MCF 10A (cell line): Measurements from ENCODE around the gene AIDA. TPM values are rescaled to one million over a fixed set of nuclear protein-coding genes. Genes with fewer than 3 reads are reported as not detected.

Experiments
- BruUV-seq: library from RNA; stranded (reverse); fragments of 400-500 nt; replicated peaks from 2 replicates; lab custom pipeline; 2021; lab: Mats Ljungman, UMichigan
- CTCF ChIA-PET: fragments of 300-600 bp; sonication (Branson Sonifier 250); formaldehyde crosslinking; extraction: SDS; loops from one replicate; lab custom pipeline; 2021; ENCODE audit warnings: antibody characterized with exemption, inconsistent platforms; lab: Yijun Ruan, JAX
- POLR2A ChIA-PET: fragments of 300-600, 350-650 bp; sonication (Branson Sonifier 250); formaldehyde crosslinking; extraction: SDS; loops from one replicate; lab custom pipeline; 2020; ENCODE audit warnings: antibody characterized with exemption, inconsistent platforms; lab: Yijun Ruan, JAX
- DNase-seq: peaks from one replicate; pipeline ENCODE4 v3.0.0-alpha.2; 2018; ENCODE audit not compliant: unreplicated experiment
- H3K27ac Mint-ChIP-seq: one replicate; pipeline ENCODE4 v1.8.0; 2022; ENCODE audit warnings: mild to moderate bottlenecking, low read depth, mixed read lengths; ENCODE audit not compliant: unreplicated experiment
- H3K27me3 Mint-ChIP-seq: one replicate; pipeline ENCODE4 v1.8.0; 2022; ENCODE audit warnings: mixed read lengths; ENCODE audit not compliant: insufficient read depth, unreplicated experiment
- H3K36me3 Mint-ChIP-seq: one replicate; pipeline ENCODE4 v1.8.0; 2022; ENCODE audit warnings: mild to moderate bottlenecking, moderate library complexity, mixed read lengths; ENCODE audit not compliant: insufficient read depth, unreplicated experiment
- H3K4me1 Mint-ChIP-seq: one replicate; pipeline ENCODE4 v1.8.0; 2022; ENCODE audit warnings: mixed read lengths; ENCODE audit not compliant: insufficient read depth, unreplicated experiment
- H3K4me3 Mint-ChIP-seq: one replicate; pipeline ENCODE4 v1.8.0; 2022; ENCODE audit warnings: mild to moderate bottlenecking, moderate library complexity, mixed read lengths; ENCODE audit not compliant: unreplicated experiment
- H3K9me3 Mint-ChIP-seq: one replicate; pipeline ENCODE4 v1.8.0; 2022; ENCODE audit warnings: mixed read lengths; ENCODE audit not compliant: unreplicated experiment
- intact Hi-C: fragments of 100-400 bp; cut with micrococcal nuclease; formaldehyde crosslinking; loops from 2 replicates; pipeline ENCODE4 v1.14.1; 2022
- total RNA-seq: library from RNA; stranded (reverse); gene quantifications from 2 replicates; pipeline ENCODE4 v1.2.3, GENCODE V29; 2022
- TF ChIP-seq, protein P1 (sequence below): fragments of 200-600 bp; IDR thresholded peaks from one replicate; pipeline ENCODE4 v1.8.0; 2022; ENCODE audit warnings: antibody characterized with exemption, mild to moderate bottlenecking; ENCODE audit not compliant: unreplicated experiment

Gene AIDA
- total RNA-seq, 1 experiment from 2014 or later = 133 TPM

DNA sequence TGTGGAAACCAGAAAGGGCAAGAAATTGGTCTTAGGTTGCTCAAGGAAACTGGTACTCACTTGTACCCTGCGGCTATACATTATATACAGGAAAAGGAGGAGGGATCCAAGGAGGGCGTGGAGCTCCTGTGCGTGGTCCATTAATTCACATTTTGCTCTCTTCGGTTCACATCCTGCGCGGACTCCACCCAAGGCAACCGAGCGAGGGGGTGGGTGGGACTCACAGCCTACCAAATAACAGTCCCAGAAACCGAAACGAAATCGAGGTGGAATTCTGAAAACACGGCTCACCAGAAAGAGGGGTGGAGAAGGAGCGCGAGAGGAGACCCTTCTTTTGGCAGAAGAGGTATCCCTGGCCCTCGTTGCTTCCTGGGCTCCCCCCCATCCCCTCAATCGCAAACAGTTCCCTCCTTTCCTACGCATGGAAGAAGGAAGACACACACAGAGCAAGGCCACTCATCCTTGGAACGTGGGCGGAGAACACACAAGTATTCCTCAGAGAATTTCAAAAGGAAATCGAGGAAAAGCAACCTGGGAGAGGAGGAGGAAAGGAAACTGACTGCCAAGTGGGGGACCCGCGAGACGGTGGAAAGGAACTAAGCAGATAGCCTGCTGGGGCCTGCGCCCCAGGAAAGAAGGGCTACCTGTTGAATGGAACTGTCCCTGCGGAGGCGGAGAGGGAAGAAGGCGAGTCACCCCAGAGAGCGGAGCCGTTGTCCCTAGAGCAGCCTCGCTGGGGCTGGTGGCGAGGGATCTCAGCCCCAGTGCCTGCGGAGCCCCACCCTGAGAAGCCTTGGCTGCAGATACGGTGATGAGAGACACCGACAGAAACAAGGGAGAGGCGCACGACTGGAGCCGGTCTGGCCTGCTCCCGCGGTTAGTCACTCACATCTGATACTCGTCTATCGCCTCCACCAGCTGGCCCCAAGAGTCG, 705 bp downstream of the AIDA start:
- TSS peak; percentile 44 for BruUV-seq
- peaks cover 30% of the 10 kb centered on the region for H3K4me1 Mint-ChIP-seq
- intact Hi-C loops = loop anchor here (1.0 kb wide), 2 partner anchors 67 to 246 kb away; no protein-coding TSS in a partner anchor
- peak overlapping the region; percentile 97 for H3K27ac Mint-ChIP-seq
- H3K4me3 Mint-ChIP-seq = peak overlapping the region; percentile 86
- peaks cover 42% of the 10 kb centered on the region for H3K36me3 Mint-ChIP-seq
- TF ChIP-seq, protein P1, sequence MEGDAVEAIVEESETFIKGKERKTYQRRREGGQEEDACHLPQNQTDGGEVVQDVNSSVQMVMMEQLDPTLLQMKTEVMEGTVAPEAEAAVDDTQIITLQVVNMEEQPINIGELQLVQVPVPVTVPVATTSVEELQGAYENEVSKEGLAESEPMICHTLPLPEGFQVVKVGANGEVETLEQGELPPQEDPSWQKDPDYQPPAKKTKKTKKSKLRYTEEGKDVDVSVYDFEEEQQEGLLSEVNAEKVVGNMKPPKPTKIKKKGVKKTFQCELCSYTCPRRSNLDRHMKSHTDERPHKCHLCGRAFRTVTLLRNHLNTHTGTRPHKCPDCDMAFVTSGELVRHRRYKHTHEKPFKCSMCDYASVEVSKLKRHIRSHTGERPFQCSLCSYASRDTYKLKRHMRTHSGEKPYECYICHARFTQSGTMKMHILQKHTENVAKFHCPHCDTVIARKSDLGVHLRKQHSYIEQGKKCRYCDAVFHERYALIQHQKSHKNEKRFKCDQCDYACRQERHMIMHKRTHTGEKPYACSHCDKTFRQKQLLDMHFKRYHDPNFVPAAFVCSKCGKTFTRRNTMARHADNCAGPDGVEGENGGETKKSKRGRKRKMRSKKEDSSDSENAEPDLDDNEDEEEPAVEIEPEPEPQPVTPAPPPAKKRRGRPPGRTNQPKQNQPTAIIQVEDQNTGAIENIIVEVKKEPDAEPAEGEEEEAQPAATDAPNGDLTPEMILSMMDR = no peak
- no peaks in the 10 kb centered on the region for H3K9me3 Mint-ChIP-seq
- H3K27me3 Mint-ChIP-seq = no peaks in the 10 kb centered on the region
- ChIA-PET POLR2A (interaction anchor here (0.7 to 4.6 kb wide), 56 partner anchors 9 to 1723 kb away, joined by 3 to 70 read pairs (median 4); partner anchors contain the start of genes CAPN2, FAM177B, MIA3 and NVL), CTCF (interaction anchor here (0.6 to 1.9 kb wide), 8 partner anchors 11 to 422 kb away, joined by 3 to 5 read pairs (median 4); partner anchors contain the start of gene FAM177B)
- DNase-seq = peak; percentile 91

DNA sequence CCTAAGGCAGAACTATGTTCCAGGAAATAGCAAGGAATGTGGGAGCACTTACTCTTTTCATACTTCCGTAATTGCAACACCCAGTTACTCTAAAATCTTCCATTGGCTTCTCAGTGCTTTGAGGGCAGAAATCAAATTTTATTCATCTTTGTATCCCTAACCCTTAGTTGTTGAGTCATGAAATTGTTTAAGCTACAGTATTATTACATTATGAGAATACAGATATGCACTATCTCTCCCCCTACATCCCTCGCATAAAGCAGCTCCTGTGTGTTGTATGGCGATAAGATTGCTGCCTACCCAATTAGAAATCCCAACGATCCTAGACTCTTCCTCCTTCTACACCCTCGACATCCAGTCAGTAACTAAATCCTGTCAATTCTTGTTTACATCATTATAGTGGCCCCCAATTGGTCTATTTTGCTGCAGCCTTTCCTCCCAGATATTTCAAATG, 2.6 kb downstream of the AIDA start:
- intact Hi-C loops = no loop called here
- Mint-ChIP-seq H3K9me3 (no peaks in the 10 kb centered on the region), H3K36me3 (peaks cover 24% of the 10 kb centered on the region), H3K27me3 (no peaks in the 10 kb centered on the region), H3K4me1 (peaks cover 33% of the 10 kb centered on the region), H3K27ac (peak overlapping the region; percentile 97), H3K4me3 (peak overlapping the region; percentile 86)
- ChIA-PET POLR2A (interaction anchor here (0.6 to 4.6 kb wide), 6 partner anchors 8 to 245 kb away, joined by 3 to 40 read pairs (median 29); partner anchors contain the start of gene TAF1A), CTCF (interaction anchor here (0.7 to 1.9 kb wide), 7 partner anchors 10 to 541 kb away, joined by 3 to 5 read pairs (median 3); no protein-coding TSS in a partner anchor)
- TF ChIP-seq, protein P1 = no peak
- no TSS peak for BruUV-seq
- DNase-seq = no peak

DNA sequence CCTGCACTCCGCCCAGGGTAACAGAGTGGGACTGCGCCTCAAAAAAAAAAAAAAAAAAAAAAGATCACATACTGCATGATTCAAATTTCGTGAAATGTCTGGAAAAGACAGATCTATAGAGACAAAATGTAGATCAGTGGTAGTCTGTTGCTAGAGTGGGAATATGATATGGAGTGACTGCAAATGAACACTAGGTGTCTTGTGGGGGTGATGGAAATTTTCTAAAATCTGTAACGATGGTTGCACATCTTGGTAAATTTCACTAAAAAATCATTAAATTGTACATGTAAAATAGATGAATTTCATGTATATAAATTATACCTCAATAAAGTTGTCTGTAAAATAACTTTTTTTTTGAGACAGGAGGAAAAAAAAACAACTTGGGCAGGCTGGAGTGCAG, 5.5 kb downstream of the AIDA start:
- ChIA-PET CTCF (no interaction called here), POLR2A (interaction anchor here (1.1 kb wide), 1 partner anchor 9 kb away, joined by 5 read pairs; no protein-coding TSS in a partner anchor)
- H3K4me3 Mint-ChIP-seq = no peak overlapping the region
- TF ChIP-seq, protein P1 = peak; percentile 14
- peaks cover 12% of the 10 kb centered on the region for H3K36me3 Mint-ChIP-seq
- DNase-seq = no peak
- no TSS peak for BruUV-seq
- no peaks in the 10 kb centered on the region for H3K27me3 Mint-ChIP-seq
- H3K27ac Mint-ChIP-seq = no peak overlapping the region
- H3K9me3 Mint-ChIP-seq = no peaks in the 10 kb centered on the region
- intact Hi-C loops = no loop called here
- peaks cover 25% of the 10 kb centered on the region for H3K4me1 Mint-ChIP-seq

DNA sequence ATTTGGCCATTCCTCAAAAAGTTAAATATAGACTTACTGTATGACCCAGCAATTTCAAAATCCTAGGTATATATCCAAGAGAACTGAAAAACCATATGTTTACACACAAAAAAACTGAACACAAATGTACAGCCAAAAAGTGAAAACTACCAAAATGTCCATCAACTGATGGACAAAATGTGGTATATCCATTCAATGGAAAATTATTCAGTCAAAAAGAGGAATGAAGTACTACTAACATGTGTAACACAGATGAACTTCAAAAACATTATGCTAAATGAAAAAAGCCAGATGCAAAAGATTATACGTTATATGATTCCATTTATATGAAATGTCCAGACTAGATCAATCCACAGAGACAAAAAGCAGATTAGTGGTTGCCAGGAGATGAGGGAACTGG, 8.0 kb downstream of the AIDA start:
- peaks cover 36% of the 10 kb centered on the region for H3K36me3 Mint-ChIP-seq

More for the DNA sequence above, 8.0 kb downstream of the AIDA start:
- Mint-ChIP-seq H3K4me1 (peaks cover 7% of the 10 kb centered on the region), H3K27me3 (no peaks in the 10 kb centered on the region), H3K9me3 (no peaks in the 10 kb centered on the region), H3K27ac (no peak overlapping the region), H3K4me3 (no peak overlapping the region)
- ChIA-PET CTCF (interaction anchor here (0.6 kb wide), 1 partner anchor 24 kb away, joined by 3 read pairs; no protein-coding TSS in a partner anchor), POLR2A (interaction anchor here (0.9 to 4.5 kb wide), 3 partner anchors 9 to 59 kb away, joined by 3 to 40 read pairs (median 4); partner anchors contain the start of genes AIDA and BROX)
- no TSS peak for BruUV-seq
- no peak for DNase-seq
- TF ChIP-seq, protein P1 = no peak
- intact Hi-C loops = no loop called here
